Measurements from ENCODE around the gene POLE.

DNA sequence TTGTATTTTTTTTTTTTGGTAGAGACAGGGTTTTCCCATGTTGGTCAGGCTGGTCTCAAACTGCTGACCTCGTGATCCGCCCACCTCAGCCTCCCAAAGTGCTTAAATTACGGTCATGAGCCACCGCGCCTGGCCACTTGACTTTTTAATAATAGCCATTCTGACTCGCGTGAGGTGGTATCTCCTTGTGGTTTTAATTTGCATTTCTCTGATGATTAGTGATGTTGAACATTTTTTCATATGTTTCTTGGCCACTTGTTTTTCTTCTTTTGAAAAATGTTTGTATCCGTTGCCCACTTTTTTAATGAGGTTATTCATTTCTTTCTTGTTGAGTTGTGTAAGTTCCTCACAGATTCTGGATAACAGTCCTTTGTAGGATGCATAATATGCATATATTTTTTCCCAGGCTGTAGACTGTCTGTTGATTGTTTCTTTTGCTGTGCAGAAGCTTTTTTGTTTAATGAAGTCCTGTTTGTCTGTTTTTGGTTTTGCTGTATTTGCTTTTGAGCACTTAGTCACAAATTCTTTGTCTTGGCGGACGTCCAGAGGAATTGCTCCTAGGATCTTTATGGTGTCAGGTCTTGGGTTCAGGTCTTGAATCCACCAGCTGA, 13.2 kb upstream of the POLE start:
- TF ChIP-seq, protein P1, sequence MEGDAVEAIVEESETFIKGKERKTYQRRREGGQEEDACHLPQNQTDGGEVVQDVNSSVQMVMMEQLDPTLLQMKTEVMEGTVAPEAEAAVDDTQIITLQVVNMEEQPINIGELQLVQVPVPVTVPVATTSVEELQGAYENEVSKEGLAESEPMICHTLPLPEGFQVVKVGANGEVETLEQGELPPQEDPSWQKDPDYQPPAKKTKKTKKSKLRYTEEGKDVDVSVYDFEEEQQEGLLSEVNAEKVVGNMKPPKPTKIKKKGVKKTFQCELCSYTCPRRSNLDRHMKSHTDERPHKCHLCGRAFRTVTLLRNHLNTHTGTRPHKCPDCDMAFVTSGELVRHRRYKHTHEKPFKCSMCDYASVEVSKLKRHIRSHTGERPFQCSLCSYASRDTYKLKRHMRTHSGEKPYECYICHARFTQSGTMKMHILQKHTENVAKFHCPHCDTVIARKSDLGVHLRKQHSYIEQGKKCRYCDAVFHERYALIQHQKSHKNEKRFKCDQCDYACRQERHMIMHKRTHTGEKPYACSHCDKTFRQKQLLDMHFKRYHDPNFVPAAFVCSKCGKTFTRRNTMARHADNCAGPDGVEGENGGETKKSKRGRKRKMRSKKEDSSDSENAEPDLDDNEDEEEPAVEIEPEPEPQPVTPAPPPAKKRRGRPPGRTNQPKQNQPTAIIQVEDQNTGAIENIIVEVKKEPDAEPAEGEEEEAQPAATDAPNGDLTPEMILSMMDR (IDR thresholded peaks at IDR 0.05) = no peak
- no peak for TF ChIP-seq EP300 (IDR thresholded peaks at IDR 0.05)
